NCI-H2081 (cell line): Measurements from ENCODE around the gene PZP.
"Not testable (repeated sequence)": the region's sequence is repeated elsewhere in the genome, so short reads cannot be mapped to it uniquely, and the experiment has no call there.

Source experiments
- DNase-seq, 2 experiments: peaks; one replicate each; lab custom pipeline; 2025; lab: John Stamatoyannopoulos, UW

The PZP gene

DNA sequence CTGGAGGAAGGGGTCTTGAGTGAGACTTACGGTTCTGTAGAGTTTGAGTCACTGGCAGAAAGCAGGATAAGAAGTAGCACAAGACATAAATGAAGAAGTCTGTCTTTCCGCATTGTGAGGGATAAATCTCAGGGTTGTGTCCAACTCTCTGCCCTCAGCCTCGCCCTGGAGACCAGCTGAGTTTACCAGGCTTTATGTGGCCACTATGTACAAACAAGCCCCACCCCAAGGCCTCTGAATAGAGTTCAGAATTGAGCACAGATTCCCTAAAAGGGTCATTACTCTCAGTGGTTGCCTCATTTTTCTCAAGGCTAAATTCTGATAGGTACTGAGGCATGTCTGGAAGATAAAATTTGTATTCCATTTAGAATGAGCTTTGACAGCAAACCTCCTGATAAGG is at the start of gene PZP:
Gene PZP (minus strand): TSS at position 167 of the 400 bp plus-strand sequence. CDS start 54 bp downstream, at position 113.
- no peak for DNase-seq

DNA sequence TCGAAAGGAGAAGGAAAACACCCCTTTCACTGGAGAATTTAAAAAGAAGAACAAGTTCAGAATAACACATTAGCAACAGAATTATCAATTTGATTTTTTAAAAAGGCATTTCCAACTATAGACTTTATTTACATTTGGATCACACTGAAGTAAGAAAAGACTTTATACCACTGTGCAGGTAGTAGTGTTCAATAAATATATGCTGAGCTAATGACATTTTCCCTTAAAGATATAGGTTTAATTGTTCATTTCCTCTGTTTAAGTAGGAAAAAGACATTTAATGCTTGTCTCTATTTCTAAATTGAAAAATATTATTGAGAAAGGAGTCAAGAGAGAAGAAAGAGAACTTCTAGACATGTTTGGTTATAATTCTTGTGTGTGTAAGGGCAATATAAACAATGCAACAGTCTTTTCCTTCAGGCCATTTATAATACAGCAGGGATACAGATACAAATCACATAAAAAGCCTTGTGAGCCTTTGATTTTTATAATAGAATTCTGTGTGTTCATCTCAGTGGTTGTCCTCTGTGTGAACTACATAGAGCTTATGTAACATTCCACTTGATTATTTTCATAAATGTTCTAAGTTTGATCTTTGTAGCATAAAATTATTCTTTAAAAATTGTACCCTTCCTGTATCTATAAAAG is 48.7 kb upstream of the PZP start:
- DNase-seq, result no peak

DNA sequence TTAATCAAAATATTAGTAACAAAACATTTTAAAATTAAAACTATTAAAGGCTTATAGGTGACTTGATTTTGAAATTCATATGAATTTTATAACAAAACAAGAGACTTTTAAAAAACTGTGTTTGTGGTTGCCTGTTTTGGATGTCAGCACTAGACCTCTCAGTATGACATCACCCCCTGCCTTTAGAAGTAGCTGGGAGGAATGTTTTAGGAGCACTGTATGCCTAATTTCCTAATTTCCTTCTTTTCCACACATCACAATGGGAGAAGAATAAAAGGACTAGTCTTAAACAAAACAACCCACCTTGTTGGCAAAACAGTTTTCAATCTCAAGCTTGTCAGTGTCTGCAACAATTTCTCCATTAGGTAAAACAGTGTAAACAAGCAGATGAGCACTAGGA is 48.1 kb upstream of the PZP start:
- DNase-seq, result no peak

DNA sequence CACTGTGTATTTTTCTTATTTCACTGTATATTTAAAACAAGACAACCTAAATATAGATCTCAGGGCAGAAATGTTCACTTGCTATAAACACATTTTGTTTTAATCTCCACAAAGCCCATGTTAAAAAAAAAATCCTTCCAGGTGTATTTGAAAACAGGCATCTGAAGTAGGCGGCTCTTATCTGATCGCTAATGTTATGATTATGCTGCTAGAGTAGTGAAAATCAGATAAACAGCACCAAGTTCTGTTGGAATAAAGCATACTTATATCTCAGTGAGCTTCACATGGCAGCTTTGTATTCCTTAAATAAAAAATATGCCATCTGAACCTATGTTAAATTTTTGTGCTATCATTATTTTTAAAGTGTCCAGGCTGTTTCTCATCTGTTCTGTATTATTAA is 47.6 kb upstream of the PZP start:
- DNase-seq, result no peak

DNA sequence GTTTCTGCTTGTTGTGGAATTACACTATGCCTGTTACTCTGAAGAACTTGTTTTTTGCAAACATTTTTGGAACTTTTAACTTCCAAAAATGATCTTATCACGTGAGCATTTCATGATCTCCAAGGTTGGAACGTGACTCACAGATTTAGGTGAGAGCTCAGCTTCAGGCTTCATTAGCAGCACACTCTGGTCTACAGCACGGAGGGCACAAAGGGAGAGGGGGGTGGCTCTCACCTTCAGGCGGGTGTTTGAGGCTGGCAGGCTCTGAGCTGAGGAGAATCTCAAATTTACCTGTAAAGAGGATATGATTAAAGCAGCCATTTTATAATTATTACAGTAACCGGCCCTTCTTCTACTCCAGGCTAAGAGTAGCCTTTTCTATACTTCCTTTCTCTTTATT is 45.3 kb upstream of the PZP start:
- DNase-seq, result no peak

DNA sequence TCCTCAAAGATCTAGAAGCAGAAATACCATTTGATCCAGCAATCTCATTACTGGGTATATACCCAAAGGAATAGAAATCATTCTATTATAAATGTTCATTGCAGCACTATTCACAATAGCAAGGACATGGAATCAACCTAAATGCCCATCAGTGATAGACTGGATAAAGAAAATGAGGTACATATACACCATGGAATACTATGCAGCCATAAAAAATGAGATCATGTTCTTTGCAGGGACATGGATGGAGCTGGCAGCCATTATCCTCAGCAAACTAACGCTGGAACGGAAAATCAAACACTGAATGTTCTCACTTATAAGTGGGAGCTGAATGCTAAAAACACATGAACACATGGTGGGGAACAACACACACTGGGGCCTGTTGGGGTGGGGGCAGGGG is 44.6 kb upstream of the PZP start:
- DNase-seq, result not testable (repeated sequence)

DNA sequence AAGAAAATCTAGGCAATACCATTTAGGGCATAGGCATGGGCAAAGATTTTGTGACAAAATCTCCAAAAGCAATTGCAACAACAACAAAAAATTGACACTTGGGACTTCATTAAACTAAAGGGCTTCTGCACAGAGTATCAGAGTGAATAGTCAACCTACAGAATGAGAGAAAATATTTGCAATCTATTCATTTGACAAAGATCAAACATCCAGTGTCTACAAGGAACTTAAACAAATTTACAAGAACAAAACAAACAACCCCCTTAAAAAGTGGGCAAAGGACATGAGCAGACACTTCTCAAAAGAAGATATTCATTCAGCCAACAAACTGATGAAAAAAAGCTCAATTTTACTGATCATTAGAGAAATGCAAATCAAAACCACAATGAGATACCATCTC is 44.1 kb upstream of the PZP start:
- no peak for DNase-seq

DNA sequence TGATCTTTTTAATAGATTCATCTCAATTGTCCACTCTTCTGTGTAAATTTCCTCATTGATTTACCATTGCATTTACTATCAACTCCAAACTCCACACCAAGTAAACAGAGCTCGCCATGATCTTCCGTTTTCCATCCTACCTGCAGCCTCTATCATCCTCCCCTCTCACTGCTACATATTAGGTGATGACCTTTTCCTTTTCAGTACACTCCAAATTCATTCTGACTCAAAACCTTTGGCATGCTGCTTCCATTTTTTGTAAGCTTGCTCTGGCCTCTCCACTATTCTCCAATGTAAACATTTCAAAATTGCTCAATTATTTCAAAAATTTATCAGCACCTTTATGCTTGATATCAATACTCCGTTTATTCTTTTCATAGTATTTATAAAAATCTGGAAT is 40.2 kb upstream of the PZP start:
- DNase-seq, result no peak

DNA sequence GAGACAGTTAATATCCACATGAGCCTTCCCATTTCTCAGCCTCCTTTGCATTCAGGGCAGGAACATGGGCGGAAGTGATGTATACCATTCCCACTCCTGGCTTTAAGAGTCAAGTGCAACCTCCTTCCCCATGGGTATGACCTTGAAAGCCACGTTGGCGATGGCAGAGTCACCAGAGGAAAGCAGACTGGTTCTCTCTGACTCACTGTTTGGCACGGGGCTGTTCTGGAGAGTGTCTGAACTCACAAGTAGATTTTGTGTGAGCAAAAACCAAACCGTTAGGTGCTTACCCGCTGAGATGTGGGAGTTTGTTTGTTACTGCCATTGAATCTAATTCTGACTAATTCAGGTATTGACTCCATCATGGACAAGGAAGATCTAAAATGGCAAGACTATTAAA is 36.7 kb upstream of the PZP start:
- no peak for DNase-seq

DNA sequence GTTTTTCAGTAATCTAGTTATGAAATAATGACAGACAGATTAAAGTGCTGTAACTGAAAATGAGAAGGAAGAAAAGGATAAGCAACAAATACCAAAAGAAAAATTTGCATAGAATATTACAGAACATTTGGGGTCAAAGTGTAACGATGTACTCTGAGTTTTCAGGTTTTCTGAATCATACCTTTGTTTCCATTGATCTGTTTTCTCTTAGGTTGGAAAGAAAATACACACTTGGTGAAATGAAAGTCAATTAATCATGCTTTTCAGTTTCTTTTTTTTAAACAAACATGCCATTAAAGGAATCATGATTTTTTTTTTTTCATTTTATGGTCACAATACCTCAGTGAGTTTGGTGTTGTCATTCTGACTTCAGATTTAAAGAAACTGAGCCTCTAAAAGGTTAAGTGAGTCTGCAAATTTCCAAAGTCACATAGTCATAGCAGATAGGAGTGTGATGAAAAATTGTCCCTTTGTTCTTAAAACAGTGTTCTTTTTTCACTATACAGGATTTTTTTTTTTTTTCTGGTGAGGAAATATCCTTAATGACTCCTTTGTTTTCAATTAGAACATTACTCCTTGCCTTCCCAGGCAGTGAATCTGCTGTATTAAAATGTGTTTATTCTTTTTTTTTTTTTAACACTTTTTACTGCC is 35.9 kb upstream of the PZP start:
- no peak for DNase-seq

DNA sequence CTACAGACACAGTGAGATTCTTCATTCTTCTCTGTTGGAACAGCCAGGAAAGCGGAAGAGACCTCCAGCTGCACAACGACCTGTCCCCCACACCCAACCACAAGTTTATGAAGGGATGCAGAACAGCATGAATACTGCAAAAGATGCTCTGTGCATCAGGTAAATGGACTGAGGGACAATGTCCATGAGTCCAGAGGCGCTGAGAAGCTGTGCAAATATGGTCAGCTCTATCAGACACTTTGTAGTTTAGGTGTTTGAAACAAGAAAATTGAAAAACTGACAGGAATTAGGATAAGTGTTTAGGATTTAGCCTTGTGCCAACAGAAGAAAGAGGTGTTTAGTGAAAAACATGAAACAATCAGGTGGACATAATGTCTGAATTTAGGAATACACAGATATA is 33.1 kb upstream of the PZP start:
- no peak for DNase-seq

DNA sequence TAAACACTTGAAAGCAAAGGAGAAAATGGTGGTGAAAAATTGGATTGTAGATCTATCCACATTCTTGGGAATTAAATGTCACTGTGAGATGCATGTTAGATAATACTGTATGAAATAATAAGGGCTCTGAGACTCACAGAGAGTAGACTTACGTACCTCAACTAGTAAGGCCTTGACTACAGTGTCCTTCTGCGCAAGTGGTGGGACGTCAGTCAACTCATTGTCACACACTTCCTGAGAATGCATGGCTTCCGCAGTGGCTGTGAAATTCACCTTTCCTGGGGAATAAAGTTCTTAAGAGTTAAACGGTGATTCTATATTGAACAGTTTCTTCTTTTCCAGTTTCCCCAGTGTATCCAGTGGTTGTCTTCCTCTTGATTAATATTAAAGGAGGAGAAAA is 32.6 kb upstream of the PZP start:
- no peak for DNase-seq

DNA sequence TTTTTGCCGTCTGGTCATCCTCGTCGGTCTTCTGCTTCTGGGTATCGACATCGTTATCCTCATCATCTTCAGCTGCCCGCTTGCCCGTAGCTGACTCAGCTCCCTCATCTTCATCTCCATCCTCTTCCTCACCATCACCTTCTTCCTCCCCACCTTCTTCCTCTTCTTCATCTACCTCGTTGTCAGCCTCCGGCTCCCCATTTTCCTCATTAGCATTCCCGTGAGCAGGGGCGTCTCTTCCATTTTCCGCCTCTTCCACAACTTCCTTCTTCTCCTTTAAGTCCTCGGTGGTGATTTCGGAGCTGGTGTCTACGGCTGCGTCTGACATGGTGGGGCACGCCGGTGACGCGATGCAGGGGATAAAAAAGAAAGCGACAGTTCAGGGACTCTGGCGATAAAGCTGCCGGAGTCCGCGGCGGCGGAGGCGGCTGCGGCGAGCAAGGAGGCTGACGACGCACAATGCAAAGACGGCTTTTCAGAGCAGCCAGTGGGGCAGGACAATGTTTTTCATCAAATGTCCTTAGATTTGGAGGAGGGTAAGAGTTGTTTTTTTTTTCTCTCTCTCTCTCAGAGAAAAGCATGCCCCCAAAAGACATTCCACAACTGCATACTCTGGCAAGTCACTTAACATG is 31.9 kb upstream of the PZP start:
- DNase-seq, result not testable (repeated sequence)

DNA sequence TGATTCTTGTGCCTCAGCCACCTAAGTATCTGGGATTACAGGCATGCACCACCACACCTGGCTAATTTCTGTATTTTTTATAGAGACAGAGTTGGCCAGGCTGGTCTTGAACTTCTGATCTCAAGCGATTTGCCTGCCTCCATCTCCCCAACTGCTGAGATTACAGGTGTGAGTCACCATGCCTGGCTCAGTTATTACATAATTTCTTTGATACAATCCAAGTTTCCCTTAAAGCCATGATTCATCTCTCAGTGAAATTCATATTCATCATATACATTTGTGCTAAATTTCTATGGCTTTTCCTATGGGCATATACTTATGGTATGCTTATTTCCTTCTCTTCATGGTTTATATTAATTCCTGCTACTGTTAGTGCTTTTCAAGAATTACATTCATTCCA is 29.1 kb upstream of the PZP start:
- no peak for DNase-seq

DNA sequence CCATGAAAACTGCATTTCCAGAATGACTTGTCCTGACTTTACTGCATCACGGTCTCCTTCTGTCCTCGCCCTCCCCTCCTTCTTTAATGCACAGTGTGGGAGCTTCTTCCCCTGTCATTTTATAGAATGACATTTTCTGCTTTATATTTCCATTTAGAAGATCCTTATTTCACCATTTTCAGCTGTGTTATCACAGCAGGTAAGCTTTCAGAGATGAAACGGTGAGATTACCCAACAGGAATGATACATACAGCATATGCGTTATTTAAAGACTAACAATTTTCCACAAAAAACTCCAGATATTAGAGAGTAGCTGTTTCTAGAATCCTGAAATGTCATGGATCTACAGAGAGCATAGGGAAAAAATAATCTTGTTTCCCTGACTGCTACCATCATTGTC is 27.3 kb upstream of the PZP start:
- DNase-seq, result no peak

DNA sequence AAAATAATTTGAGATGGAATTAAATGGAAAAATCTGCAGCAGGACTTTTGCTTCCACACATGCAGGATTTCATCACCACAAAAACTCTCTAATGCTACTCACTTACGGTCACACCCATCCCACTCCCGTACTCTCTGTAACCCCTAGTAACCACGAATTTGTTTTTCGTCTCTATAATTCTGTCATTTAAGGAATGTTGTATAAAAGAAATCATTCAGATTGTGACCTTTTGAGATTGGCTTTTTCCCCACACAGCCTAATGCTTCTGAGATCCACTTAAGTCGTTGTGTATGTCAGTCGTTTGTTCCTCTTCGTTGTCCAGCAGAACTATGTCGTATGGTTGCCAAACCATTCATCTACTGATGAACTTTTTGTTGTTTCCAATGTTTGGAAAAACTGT is 19.8 kb upstream of the PZP start:
- no peak for DNase-seq

DNA sequence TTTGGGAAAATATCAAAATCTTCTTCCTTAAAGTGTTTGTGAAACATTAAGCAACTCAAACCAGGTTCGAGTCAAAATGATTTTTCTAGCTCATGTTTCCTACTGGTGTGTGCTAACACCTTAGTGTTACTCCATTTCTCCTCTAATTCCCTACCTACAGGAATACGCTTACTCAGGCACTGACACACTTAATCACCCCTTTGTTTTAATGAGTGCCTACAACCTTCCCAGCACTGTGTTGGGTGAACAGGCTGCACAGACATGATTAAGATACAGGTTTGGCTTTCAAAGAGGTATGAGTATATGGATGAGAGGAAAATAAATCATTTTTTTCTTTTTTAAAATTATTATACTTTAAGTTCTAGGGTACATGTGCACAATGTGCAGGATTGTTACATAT is 15.6 kb upstream of the PZP start:
- no peak for DNase-seq

DNA sequence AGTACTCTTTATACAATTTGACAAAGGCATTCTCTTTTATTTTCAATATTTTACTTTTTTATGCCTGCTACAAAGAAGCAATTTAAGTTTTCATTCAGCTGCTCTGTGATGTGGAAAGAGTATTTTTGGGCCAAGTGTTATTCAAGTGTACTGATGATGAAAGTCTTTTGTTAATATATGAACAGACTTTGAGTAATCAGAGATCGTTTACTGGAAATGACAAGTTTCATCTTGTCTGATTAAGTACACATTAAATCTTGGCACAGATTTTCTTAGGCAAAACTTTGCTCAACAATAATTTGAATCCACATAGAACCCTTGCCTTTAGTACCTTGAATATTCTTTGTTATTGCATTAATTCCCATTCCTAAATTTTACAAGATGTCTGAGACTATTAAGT is 13.3 kb upstream of the PZP start:
- no peak for DNase-seq

DNA sequence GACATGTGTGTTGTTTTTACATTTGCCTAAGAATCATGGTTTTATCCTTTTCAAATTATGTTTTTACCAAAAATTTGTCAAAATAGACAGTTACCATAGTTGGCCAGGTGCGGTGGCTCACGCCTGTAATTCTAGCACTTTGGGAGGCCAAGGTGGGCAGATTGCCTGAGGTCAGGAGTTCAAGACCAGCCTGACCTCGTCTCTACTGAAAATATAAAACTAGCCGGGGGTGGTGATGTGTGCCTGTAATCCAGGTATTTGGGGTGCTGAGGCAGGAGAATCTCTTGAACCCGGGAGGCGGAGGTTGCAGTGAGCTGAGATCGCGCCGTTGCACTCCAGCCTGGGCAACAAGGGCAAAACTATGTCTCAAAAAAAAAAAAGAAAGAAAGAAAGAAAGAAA is 12.8 kb upstream of the PZP start:
- DNase-seq, result not testable (repeated sequence)

DNA sequence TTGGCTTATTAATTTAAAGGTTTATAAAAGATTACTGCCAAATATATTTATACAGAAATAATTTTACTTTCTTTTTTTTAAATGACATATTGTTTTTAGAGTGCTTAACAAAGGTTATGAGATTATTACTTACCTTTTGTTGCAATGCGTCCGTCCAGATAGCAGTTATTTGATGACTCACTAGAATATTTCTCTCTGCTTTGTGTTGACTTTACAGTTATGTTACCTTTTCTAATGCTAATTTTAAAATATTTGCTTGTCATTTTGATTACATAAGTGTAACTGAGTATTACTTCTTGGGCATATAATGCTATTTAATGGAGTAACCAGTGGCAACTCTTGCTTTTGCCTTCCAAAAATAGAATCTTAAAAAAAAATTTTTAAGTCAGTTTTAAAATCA is 6.3 kb upstream of the PZP start:
- no peak for DNase-seq

DNA sequence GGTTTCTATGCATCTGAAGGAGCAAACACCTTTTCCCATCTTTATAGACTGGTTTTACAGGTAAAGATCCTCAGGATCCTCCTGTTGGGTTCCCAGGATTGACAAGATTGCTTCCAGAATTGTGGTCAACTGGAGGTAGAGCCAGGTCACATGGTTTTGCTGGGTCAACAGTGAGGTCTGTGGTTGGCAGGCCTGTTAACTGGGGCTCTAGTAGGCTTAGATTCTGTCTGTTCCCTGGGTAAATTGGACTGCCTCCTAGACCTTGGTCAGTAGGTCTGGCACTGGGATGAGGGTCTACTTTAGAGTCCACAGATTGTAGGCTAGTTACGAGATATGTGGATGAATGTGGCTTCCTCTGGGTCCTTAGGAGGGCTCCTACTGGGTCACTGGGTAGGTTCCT is 3.5 kb upstream of the PZP start:
- no peak for DNase-seq

DNA sequence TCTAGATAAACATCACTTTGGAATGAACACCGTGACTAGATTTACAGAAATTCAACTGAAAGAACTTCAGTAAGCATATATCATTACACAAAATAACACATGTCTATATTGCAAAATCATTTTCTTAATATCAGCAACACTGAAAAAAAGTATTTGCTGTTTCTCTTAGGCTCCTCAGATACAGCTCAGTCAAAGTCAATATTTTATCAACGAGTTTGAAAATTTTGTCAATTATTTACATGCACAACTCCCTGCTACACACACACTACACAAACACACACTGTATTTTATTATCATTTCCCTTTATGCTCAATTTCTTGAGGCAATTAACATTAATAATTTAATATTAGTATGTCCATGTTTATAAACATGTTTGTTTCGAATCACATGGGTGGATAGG is 3.8 kb downstream of the PZP start:
- DNase-seq, result no peak

DNA sequence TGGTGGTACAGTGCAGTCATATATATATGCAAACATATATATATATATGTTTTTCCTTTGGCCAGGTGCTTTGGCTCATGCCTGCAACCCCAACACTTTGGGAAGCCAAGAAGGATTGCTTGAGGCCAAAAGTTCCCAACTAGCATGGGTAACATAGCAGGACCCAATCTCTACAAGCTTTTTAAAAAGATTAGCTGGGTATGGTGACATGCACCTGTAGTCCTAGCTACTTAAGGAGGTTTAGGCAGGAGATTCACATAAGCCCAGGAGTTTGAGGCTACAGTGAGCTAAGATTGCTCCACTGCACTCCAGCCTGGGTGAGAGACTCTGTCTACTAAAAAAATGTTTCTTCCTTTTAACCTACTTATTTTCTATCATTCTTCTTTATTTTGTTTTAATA is 10.2 kb downstream of the PZP start:
- DNase-seq, result no peak

DNA sequence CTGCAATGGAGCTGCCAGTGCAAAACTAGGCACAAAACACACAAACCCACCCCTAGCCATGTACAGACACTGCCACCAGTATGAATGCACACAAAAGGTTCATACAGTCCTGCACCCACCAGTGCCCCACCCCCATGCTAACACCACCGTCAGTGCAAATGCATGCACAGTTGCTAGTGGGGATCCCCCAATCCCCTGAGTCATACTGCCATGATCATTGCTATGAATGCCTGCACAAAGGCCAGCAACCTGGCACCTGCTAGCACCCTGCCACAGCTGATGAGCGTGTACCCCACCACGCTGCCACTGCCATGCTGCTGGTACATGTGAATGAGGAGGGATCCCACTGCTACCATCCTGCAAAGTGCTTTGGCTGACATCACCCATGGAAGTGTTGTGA is 23.9 kb downstream of the PZP start:
- no peak for DNase-seq
